ENCODE data around the gene NDUFAF2.

Gene NDUFAF2

DNA sequence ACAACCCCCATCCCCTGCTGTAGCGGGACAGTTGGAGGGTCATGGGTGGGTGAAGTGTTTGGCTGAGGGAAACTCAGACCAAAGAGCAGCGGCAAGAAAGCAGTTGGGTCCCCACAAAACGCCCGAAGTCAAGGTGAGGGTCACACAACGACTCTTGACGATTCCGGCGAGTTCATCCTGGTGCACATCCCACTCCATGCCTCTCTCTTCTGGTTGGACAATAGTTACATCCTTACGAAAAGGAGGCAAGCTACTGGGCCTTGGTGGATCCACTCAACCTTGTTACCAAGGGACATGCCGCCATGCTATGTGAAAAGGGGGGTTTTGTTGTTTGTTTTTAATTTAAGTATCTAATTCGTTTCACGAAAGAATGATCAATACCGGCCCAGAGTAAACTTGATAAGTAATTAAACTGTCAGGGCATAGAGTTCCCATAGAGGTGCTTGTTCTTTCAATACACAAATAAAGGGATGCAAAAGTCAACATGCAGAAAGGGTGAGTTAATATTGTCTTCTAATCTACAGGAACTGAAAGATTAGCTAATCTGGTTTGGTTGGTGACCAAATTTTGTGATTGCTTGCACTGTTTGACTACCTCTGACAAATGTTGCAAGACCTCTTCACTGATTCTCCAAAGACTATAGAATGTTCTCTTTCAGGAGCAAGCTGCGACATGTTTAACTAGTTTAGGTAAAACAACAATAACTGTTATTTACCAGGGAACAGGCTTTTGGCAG, 218.0 kb downstream of the NDUFAF2 start:
- DNase-seq (ENCODE audit: low read depth) = peak; percentile 74
- no peak for TF ChIP-seq CTCF (IDR thresholded peaks at IDR 0.05; ENCODE audit: control insufficient read depth, extremely low read depth, insufficient read depth)
- H3K4me3 ChIP-seq (ENCODE audit: low read depth, low read length) = peak overlapping the region; percentile 83

- DNase-seq (ENCODE audit: low read depth) = no peak
- H3K4me3 ChIP-seq (ENCODE audit: low read depth, low read length) = peak overlapping the region; percentile 83
- no peak for TF ChIP-seq CTCF (IDR thresholded peaks at IDR 0.05; ENCODE audit: control insufficient read depth, extremely low read depth, insufficient read depth)
Observed at GRCh38 chr5:61163905-61164304, 218.9 kb downstream of the NDUFAF2 start.

DNA sequence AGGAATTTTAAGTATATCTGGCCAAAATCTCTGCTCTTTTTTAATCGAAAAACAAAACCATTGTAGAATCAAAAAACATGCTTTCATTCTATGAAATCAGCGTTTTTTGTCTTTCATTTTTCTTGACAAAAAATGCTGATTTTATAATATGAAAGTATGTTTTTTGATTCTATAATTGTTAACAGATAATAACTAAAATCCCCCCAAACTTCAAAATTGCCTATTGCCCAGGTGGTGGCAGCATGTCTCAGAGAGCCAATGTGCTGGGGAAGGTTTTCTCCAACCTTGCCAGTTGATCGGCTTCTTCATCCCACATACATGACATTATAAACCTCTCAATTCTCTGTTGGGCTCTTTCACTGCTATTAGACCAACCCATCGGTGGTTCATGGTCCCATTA, 222.4 kb downstream of the NDUFAF2 start:
- H3K4me3 ChIP-seq (ENCODE audit: low read depth, low read length) = no peak overlapping the region
- peak; percentile 52 for TF ChIP-seq CTCF (IDR thresholded peaks at IDR 0.05; ENCODE audit: control insufficient read depth, extremely low read depth, insufficient read depth)
- no peak for DNase-seq (ENCODE audit: low read depth)

GRCh38 chr5:61168951-61169350, 223.9 kb downstream of the NDUFAF2 start:
- TF ChIP-seq CTCF (IDR thresholded peaks at IDR 0.05; ENCODE audit: control insufficient read depth, extremely low read depth, insufficient read depth) = no peak
- no peak for DNase-seq (ENCODE audit: low read depth)
- H3K4me3 ChIP-seq (ENCODE audit: low read depth, low read length) = no peak overlapping the region

- no peak for DNase-seq (ENCODE audit: low read depth)
- TF ChIP-seq CTCF (IDR thresholded peaks at IDR 0.05; ENCODE audit: control insufficient read depth, extremely low read depth, insufficient read depth) = no peak
- no peak overlapping the region for H3K4me3 ChIP-seq (ENCODE audit: low read depth, low read length)
Observed at GRCh38 chr5:61171479-61171878, 226.5 kb downstream of the NDUFAF2 start.

- no peak for DNase-seq (ENCODE audit: low read depth)
- H3K4me3 ChIP-seq (ENCODE audit: low read depth, low read length) = no peak overlapping the region
- TF ChIP-seq CTCF (IDR thresholded peaks at IDR 0.05; ENCODE audit: control insufficient read depth, extremely low read depth, insufficient read depth) = no peak
Observed at GRCh38 chr5:61176631-61177030, 231.6 kb downstream of the NDUFAF2 start.

- DNase-seq (ENCODE audit: low read depth) = no peak
- no peak overlapping the region for H3K4me3 ChIP-seq (ENCODE audit: low read depth, low read length)
- TF ChIP-seq CTCF (IDR thresholded peaks at IDR 0.05; ENCODE audit: control insufficient read depth, extremely low read depth, insufficient read depth) = no peak
Observed at GRCh38 chr5:61177070-61177469, 232.1 kb downstream of the NDUFAF2 start.

All from LNCaP clone FGC (cell line).